Measurements from ENCODE around the gene LMO3. TPM values are rescaled to one million over a fixed set of nuclear protein-coding genes. Genes with fewer than 3 reads are reported as not detected.

The LMO3 gene
- total RNA-seq, 1 experiment from 2014 or later = 0.34 TPM

- TF ChIP-seq POLR2AphosphoS5 (IDR thresholded peaks at IDR 0.05; ENCODE audit: low read depth, low read length) (no peak), EZH2 (IDR thresholded peaks at IDR 0.05) (no peak)
These were observed 1.9 kb downstream of the LMO3 start (continued) for GRCh38 chr12:16603916-16604575.

GRCh38 chr12:16603260-16603915 lies 2.6 kb downstream of the LMO3 start:
- RAD21 ChIA-PET (ENCODE audit: low non-redundant PET in 1 of 2, low total read pairs in 2 of 2, uncharacterized antibody in 2 of 2, unreplicated experiment in 2 of 2) = no interaction called here
- Histone ChIP-seq H4K20me1 (ENCODE audit: insufficient read depth) (no peaks in the 10 kb centered on the region), H3K27ac (ENCODE audit: low read depth, low read length) (no peak overlapping the region), H2AFZ (ENCODE audit: low read depth, low read length, poor library complexity, severe bottlenecking) (no peak overlapping the region), H3K9me3 (ENCODE audit: control insufficient read depth in 1 of 2, insufficient read depth in 1 of 2, low read depth in 1 of 2, low read length in 2 of 2) (no peaks in the 10 kb centered on the region), H3K9ac (ENCODE audit: low read length) (no peak overlapping the region), H3K36me3 (ENCODE audit: control insufficient read depth in 1 of 2, insufficient read depth in 2 of 2, low read length in 2 of 2) (no peaks in the 10 kb centered on the region), H3K4me2 (ENCODE audit: low read length) (no peak overlapping the region), H3K4me1 (ENCODE audit: control insufficient read depth in 1 of 2, insufficient read depth in 2 of 2, low read length in 2 of 2) (no peaks in the 10 kb centered on the region), H3K4me3 (replicated peaks in 1 of 2; ENCODE audit: low read depth in 1 of 2, low read length in 2 of 2) (no peak overlapping the region), H3K27me3 (ENCODE audit: insufficient read depth, low read length) (no peaks in the 10 kb centered on the region), H3K79me2 (ENCODE audit: insufficient read depth, low read length) (no peaks in the 10 kb centered on the region), H3K9me2 (ENCODE audit: insufficient read depth) (no peaks in the 10 kb centered on the region)
- POLR2A ChIA-PET = no interaction called here
- TF ChIP-seq EZH2 (IDR thresholded peaks at IDR 0.05) = no peak
- no peak for TF ChIP-seq CEBPB (IDR thresholded peaks at IDR 0.05; ENCODE audit: low read depth)
- no peak for TF ChIP-seq MAX (IDR thresholded peaks at IDR 0.05)
- no peak for TF ChIP-seq SIN3A (IDR thresholded peaks at IDR 0.05; ENCODE audit: low read depth)
- TF ChIP-seq ZBTB33 (IDR thresholded peaks at IDR 0.05; ENCODE audit: extremely low read depth, insufficient replicate concordance, low read length) = no peak
- TF ChIP-seq YY1 (IDR thresholded peaks at IDR 0.05; ENCODE audit: extremely low read depth, insufficient replicate concordance, low read depth, low read length) = no peak
- TF ChIP-seq POLR2AphosphoS5 (IDR thresholded peaks at IDR 0.05; ENCODE audit: low read depth, low read length) = no peak
- TF ChIP-seq RAD21 (IDR thresholded peaks at IDR 0.05; ENCODE audit: low read depth) = no peak
- no peak for TF ChIP-seq ELF1 (IDR thresholded peaks at IDR 0.05; ENCODE audit: borderline replicate concordance, low read depth)
- no peak for TF ChIP-seq CTCF (IDR thresholded peaks at IDR 0.05 in 2 of 3, conservative IDR thresholded peaks at IDR 0.05 in 1 of 3; ENCODE audit: borderline replicate concordance in 1 of 3, insufficient read depth in 1 of 3, low read depth in 2 of 3, low read length in 2 of 3)
- CTCF ChIA-PET = no interaction called here
- no peak for DNase-seq (ENCODE audit: low read depth, low spot score)
- intact Hi-C loops (cut with micrococcal nuclease) = no loop called here
- no TSS peak for BruUV-seq (replicated peaks)
- no peak for ATAC-seq
